ENCODE measurements around the gene CDH4. TPM values are rescaled to one million over a fixed set of nuclear protein-coding genes. Genes with fewer than 3 reads are reported as not detected.
"Not testable (repeated sequence)": the region's sequence is repeated elsewhere in the genome, so short reads cannot be mapped to it uniquely, and the experiment has no call there.

CDH4 gene
- total RNA-seq, 2 donors from 2014 or later, result 0.07 to 0.94 TPM

DNA sequence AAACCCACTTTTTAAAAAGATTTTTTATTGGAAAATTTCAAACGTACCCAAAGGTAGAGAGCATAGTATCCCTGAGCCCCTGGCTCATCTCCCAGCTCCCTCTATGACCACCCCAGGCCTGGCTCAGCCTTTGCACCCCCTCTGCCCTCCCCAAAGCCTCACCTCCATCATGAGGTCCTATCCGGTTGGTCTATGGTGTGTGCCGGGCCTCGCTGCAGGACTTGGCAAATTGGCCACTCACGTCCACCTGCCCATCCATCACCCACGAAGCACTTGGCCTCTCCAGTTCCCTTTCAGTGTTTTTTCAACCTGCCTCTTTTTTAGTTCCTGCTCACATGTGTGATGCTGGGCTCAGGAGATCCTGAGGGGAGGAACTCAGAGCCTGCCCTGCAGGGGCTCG lies 147.4 kb downstream of the CDH4 start:
- DNase-seq (ENCODE audit: low spot score), result no peak
- Histone ChIP-seq H3K4me3 (no peak overlapping the region), H3K27me3 (no peaks in the 10 kb centered on the region), H3K9me3 (no peaks in the 10 kb centered on the region), H3K27ac (no peak overlapping the region), H3K4me1 (no peaks in the 10 kb centered on the region), H3K36me3 (no peaks in the 10 kb centered on the region)
- no peak for TF ChIP-seq CTCF (IDR thresholded peaks at IDR 0.05)

GRCh38 chr20:61400499-61400898 lies 148.4 kb downstream of the CDH4 start:
- no peaks in the 10 kb centered on the region for H3K4me1 ChIP-seq
- no peak overlapping the region for H3K27ac ChIP-seq
- no peaks in the 10 kb centered on the region for H3K27me3 ChIP-seq
- no peaks in the 10 kb centered on the region for H3K36me3 ChIP-seq
- H3K4me3 ChIP-seq, result no peak overlapping the region
- H3K9me3 ChIP-seq, result no peaks in the 10 kb centered on the region
- no peak for TF ChIP-seq CTCF (IDR thresholded peaks at IDR 0.05)
- no peak for DNase-seq (ENCODE audit: low spot score)

- H3K4me1 ChIP-seq, result no peaks in the 10 kb centered on the region
- no peak overlapping the region for H3K4me3 ChIP-seq
- no peak for DNase-seq (ENCODE audit: low spot score)
- TF ChIP-seq CTCF (IDR thresholded peaks at IDR 0.05), result no peak
- H3K27me3 ChIP-seq, result no peaks in the 10 kb centered on the region
- H3K36me3 ChIP-seq, result no peaks in the 10 kb centered on the region
- H3K27ac ChIP-seq, result no peak overlapping the region
- H3K9me3 ChIP-seq, result no peaks in the 10 kb centered on the region
Observed at GRCh38 chr20:61404303-61404702, 152.2 kb downstream of the CDH4 start.

GRCh38 chr20:61405007-61405406 lies 152.9 kb downstream of the CDH4 start:
- DNase-seq (ENCODE audit: low spot score), result no peak
- H3K36me3 ChIP-seq, result no peaks in the 10 kb centered on the region
- no peak for TF ChIP-seq CTCF (IDR thresholded peaks at IDR 0.05)
- no peak overlapping the region for H3K27ac ChIP-seq
- no peaks in the 10 kb centered on the region for H3K27me3 ChIP-seq
- no peak overlapping the region for H3K4me3 ChIP-seq
- no peaks in the 10 kb centered on the region for H3K9me3 ChIP-seq
- H3K4me1 ChIP-seq, result no peaks in the 10 kb centered on the region

GRCh38 chr20:61406773-61407172 lies 154.7 kb downstream of the CDH4 start:
- H3K4me1 ChIP-seq; H3K27ac ChIP-seq; H3K4me3 ChIP-seq; DNase-seq (ENCODE audit: low spot score); H3K9me3 ChIP-seq; H3K27me3 ChIP-seq; H3K36me3 ChIP-seq: not testable (repeated sequence)

- Histone ChIP-seq H3K4me3 (no peak overlapping the region), H3K27me3 (no peaks in the 10 kb centered on the region), H3K36me3 (no peaks in the 10 kb centered on the region), H3K4me1 (no peaks in the 10 kb centered on the region), H3K27ac (no peak overlapping the region), H3K9me3 (no peaks in the 10 kb centered on the region)
- DNase-seq (ENCODE audit: low spot score), result no peak
- no peak for TF ChIP-seq CTCF (IDR thresholded peaks at IDR 0.05)
Observed at GRCh38 chr20:61407561-61407960, 155.5 kb downstream of the CDH4 start.
